Stimulated activated CD4-positive, alpha-beta T cell treated with anti-CD3 and anti-CD28 coated beads, TNF-alpha, amount 100 ng/mL, for 1 hour (primary cell): ENCODE results near the gene CRYGA.

ENCODE experiments used
- DNase-seq, 3 donors: peaks; one replicate each; pipeline ENCODE4 v3.0.0-alpha.2; 2020; ENCODE audit warnings: low read depth in 3 of 3, low spot score in 1 of 3

Gene CRYGA

GRCh38 chr2:208163489-208163888 lies at the start of gene CRYGA:
TSS of gene CRYGA (minus strand) at chr2:208163589. CDS start at chr2:208163556, 33 bp downstream.
- DNase-seq = no peak

- no peak for DNase-seq
Observed at GRCh38 chr2:208210688-208211451, 47.5 kb upstream of the CRYGA start.

GRCh38 chr2:208208335-208209085 lies 45.1 kb upstream of the CRYGA start:
- no peak for DNase-seq

GRCh38 chr2:208207769-208208168 lies 44.4 kb upstream of the CRYGA start:
- DNase-seq = no peak

GRCh38 chr2:208204166-208204565 lies 40.8 kb upstream of the CRYGA start:
- no peak for DNase-seq

- DNase-seq = no peak
Observed at GRCh38 chr2:208195531-208195930, 32.1 kb upstream of the CRYGA start.

GRCh38 chr2:208192611-208193236 lies 29.3 kb upstream of the CRYGA start:
- DNase-seq = no peak

GRCh38 chr2:208189810-208190503 lies 26.6 kb upstream of the CRYGA start, which contains the start of gene C2orf80:
TSS of gene C2orf80 (minus strand) at chr2:208190030. CDS start at chr2:208186986, 3,044 bp downstream.
- DNase-seq = no peak

- no peak for DNase-seq
Observed at GRCh38 chr2:208189069-208189809, 25.9 kb upstream of the CRYGA start.

- DNase-seq = no peak
Observed at GRCh38 chr2:208186893-208187292, 23.5 kb upstream of the CRYGA start.

GRCh38 chr2:208186465-208186864 lies 23.1 kb upstream of the CRYGA start:
- DNase-seq = no peak

- DNase-seq = no peak
Observed at GRCh38 chr2:208183972-208184705, 20.8 kb upstream of the CRYGA start.

GRCh38 chr2:208183526-208183925 lies 20.1 kb upstream of the CRYGA start:
- no peak for DNase-seq

- DNase-seq = no peak
Observed at GRCh38 chr2:208182835-208183234, 19.4 kb upstream of the CRYGA start.

GRCh38 chr2:208179028-208179609 lies 15.7 kb upstream of the CRYGA start:
- no peak for DNase-seq

- DNase-seq = no peak
Observed at GRCh38 chr2:208175840-208176153, 12.4 kb upstream of the CRYGA start.

- DNase-seq = peak; percentile 4 to 28 (median 9)
Observed at GRCh38 chr2:208175069-208175839, 11.9 kb upstream of the CRYGA start.

GRCh38 chr2:208174144-208174543 lies 10.8 kb upstream of the CRYGA start:
- DNase-seq = no peak

GRCh38 chr2:208172125-208172524 lies 8.7 kb upstream of the CRYGA start:
- DNase-seq = no peak
